ENCODE data around the gene UNC45B. TPM values are rescaled to one million over a fixed set of nuclear protein-coding genes. Genes with fewer than 3 reads are reported as not detected.

The UNC45B gene, protein sequence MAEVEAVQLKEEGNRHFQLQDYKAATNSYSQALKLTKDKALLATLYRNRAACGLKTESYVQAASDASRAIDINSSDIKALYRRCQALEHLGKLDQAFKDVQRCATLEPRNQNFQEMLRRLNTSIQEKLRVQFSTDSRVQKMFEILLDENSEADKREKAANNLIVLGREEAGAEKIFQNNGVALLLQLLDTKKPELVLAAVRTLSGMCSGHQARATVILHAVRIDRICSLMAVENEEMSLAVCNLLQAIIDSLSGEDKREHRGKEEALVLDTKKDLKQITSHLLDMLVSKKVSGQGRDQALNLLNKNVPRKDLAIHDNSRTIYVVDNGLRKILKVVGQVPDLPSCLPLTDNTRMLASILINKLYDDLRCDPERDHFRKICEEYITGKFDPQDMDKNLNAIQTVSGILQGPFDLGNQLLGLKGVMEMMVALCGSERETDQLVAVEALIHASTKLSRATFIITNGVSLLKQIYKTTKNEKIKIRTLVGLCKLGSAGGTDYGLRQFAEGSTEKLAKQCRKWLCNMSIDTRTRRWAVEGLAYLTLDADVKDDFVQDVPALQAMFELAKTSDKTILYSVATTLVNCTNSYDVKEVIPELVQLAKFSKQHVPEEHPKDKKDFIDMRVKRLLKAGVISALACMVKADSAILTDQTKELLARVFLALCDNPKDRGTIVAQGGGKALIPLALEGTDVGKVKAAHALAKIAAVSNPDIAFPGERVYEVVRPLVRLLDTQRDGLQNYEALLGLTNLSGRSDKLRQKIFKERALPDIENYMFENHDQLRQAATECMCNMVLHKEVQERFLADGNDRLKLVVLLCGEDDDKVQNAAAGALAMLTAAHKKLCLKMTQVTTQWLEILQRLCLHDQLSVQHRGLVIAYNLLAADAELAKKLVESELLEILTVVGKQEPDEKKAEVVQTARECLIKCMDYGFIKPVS
- not detected for total RNA-seq

DNA sequence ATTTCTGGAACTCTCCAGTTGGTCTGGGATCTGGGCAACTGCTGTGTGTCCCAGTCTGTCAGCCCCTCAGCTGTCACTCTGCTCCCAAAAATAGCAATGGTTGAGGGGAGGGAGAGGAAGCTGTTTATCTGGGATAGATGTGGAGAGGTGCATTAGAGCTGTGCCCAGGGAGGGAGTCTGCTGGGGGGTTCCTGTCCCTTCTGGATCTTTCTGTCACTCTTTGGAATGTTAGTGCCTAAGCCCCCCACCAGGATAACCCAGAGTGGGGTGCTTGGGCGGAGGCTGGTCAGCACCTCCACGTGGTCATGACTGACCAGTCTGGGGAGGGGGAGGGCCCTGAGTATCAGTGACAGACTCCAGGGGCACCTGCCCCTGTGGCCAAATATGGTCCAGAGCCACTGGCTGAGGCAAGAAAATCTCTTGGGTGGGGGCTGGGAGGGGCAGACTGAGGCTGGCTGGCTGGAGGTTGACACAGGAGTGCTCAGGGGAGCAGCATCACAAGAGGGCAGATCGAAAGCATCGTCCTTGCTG, at the start of gene UNC45B:
Gene UNC45B (plus strand): TSS at position 443 of the 531 bp plus-strand sequence. CDS start 447 bp downstream, outside the sequence.
- intact Hi-C loops (cut with DNase I) = no loop called here
- no peak within 1 kb of the TSS for H3K4me3 ChIP-seq
- H3K9me3 ChIP-seq = no peaks in the 10 kb centered on the region
- TF ChIP-seq, protein P1, sequence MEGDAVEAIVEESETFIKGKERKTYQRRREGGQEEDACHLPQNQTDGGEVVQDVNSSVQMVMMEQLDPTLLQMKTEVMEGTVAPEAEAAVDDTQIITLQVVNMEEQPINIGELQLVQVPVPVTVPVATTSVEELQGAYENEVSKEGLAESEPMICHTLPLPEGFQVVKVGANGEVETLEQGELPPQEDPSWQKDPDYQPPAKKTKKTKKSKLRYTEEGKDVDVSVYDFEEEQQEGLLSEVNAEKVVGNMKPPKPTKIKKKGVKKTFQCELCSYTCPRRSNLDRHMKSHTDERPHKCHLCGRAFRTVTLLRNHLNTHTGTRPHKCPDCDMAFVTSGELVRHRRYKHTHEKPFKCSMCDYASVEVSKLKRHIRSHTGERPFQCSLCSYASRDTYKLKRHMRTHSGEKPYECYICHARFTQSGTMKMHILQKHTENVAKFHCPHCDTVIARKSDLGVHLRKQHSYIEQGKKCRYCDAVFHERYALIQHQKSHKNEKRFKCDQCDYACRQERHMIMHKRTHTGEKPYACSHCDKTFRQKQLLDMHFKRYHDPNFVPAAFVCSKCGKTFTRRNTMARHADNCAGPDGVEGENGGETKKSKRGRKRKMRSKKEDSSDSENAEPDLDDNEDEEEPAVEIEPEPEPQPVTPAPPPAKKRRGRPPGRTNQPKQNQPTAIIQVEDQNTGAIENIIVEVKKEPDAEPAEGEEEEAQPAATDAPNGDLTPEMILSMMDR (IDR thresholded peaks at IDR 0.05) = no peak
- no peaks in the 10 kb centered on the region for H3K36me3 ChIP-seq
- H3K4me1 ChIP-seq = no peaks in the 10 kb centered on the region
- no peak within 1 kb of the TSS for H3K9ac ChIP-seq (ENCODE audit: low read depth in 2 of 2, low read length in 2 of 2)
- H3K27ac ChIP-seq = no peak within 1 kb of the TSS
- DNase-seq = no peak
- H3K27me3 ChIP-seq = no peaks in the 10 kb centered on the region

DNA sequence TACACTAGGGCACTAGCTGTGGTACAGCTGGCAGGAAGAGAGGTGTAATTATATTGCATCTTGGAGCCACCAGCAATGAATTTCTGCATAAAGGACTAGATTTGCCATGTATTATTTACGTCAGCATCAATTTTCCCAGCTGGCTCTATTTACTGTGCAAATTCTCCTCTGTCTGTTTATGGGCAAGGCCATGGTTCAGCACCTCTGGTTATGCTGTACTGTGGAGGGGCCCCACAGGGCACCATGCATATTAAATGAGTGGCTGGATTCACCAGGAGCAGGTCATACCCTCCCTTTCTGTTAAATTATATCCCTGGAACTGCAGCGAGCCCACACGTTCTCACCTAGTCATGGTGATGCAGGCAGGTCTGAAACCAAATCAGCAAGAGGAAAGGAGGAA, 47.7 kb upstream of the UNC45B start:
- H3K9me3 ChIP-seq = no peaks in the 10 kb centered on the region
- H3K36me3 ChIP-seq = no peaks in the 10 kb centered on the region
- H3K9ac ChIP-seq (ENCODE audit: low read depth in 2 of 2, low read length in 2 of 2) = no peak overlapping the region
- H3K27ac ChIP-seq = no peak overlapping the region
- no peaks in the 10 kb centered on the region for H3K4me1 ChIP-seq
- TF ChIP-seq, protein P1 (IDR thresholded peaks at IDR 0.05) = no peak
- intact Hi-C loops (cut with DNase I) = no loop called here
- no peaks in the 10 kb centered on the region for H3K27me3 ChIP-seq
- DNase-seq = no peak
- no peak overlapping the region for H3K4me3 ChIP-seq

DNA sequence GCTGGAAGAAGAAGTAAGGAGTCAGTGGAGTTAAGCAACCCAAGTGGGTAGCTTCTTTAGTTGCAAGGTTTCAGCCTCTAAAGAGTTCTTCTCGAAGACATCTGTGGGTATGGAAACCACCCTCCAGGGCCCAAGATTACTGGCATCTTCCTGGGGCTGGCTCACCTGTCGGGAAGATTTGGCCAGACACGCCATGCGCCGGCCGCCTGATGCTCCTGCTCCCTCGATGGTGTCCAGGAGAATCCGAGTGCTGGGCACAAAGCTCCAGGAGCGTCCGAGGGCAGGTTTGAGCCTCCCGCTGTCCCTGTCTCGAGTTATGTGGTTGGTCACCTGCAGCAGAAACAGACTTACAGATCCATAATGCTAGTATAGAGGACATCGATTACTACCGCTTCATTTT, 46.6 kb upstream of the UNC45B start:
- TF ChIP-seq, protein P1 (IDR thresholded peaks at IDR 0.05) = no peak
- DNase-seq = no peak
- Histone ChIP-seq H3K27ac (no peak overlapping the region), H3K4me3 (no peak overlapping the region), H3K36me3 (peaks cover 2% of the 10 kb centered on the region), H3K4me1 (no peaks in the 10 kb centered on the region), H3K9ac (ENCODE audit: low read depth in 2 of 2, low read length in 2 of 2) (no peak overlapping the region), H3K9me3 (no peaks in the 10 kb centered on the region), H3K27me3 (no peaks in the 10 kb centered on the region)
- intact Hi-C loops (cut with DNase I) = no loop called here

DNA sequence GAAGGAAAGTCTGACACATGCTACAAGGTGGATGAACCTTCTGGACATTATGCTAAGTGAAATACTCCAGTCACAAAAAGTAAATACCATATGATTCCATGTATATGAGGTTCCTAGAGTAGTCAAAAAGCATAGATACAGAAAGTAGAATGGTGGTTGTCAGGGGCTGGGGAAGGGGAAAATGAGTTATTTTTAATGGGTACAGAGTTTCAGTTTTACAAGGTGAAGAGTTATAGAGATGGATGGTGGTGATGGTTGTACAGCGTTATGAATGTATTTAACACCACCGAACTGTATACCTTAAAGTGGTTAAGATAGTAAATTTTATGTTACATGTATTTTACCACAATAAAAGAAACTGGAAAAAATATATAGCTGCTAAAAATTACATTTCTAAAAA, 45.9 kb upstream of the UNC45B start:
- H3K27ac ChIP-seq = no peak overlapping the region
- no peak overlapping the region for H3K9ac ChIP-seq (ENCODE audit: low read depth in 2 of 2, low read length in 2 of 2)
- no peak overlapping the region for H3K4me3 ChIP-seq
- TF ChIP-seq, protein P1 (IDR thresholded peaks at IDR 0.05) = no peak
- no peaks in the 10 kb centered on the region for H3K4me1 ChIP-seq
- no peaks in the 10 kb centered on the region for H3K9me3 ChIP-seq
- H3K27me3 ChIP-seq = no peaks in the 10 kb centered on the region
- DNase-seq = no peak
- intact Hi-C loops (cut with DNase I) = no loop called here
- H3K36me3 ChIP-seq = peaks cover 6% of the 10 kb centered on the region

DNA sequence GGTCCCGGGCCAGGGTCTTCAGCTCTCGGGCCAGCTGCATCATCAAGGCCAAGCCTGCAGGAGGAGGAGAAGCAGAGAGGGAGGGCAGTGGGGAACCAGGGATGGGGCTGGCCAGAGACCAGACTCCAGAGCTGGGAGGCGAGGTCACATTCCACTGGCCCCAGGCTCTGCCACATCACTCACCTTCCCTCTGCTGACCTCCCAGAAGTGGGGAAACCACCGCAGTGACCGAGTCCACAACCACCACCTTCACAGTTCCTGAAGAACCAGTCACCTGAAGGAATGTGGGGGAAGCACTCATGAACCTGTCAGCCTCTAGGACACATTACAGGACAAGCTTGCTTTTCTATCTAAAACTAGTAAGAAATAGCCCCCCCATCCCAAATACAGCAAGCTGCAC, 44.3 kb upstream of the UNC45B start:
- no peak overlapping the region for H3K9ac ChIP-seq (ENCODE audit: low read depth in 2 of 2, low read length in 2 of 2)
- no peak overlapping the region for H3K27ac ChIP-seq
- no peak for DNase-seq
- peaks cover 6% of the 10 kb centered on the region for H3K36me3 ChIP-seq
- no peak overlapping the region for H3K4me3 ChIP-seq
- H3K4me1 ChIP-seq = no peaks in the 10 kb centered on the region
- no peaks in the 10 kb centered on the region for H3K27me3 ChIP-seq
- H3K9me3 ChIP-seq = no peaks in the 10 kb centered on the region
- TF ChIP-seq, protein P1 (IDR thresholded peaks at IDR 0.05) = no peak
- intact Hi-C loops (cut with DNase I) = no loop called here

Data from colonic mucosa (tissue), 4 donors.